NT2/D1 (cell line): ENCODE data around the gene TGM1.

ENCODE experiments used
- SUZ12 ChIP-seq: IDR thresholded peaks from 2 replicates; pipeline ENCODE4 v1.6.1; 2011; ENCODE audit not compliant: insufficient read length, insufficient read depth; ENCODE audit errors: extremely low read depth
- YY1 ChIP-seq: IDR thresholded peaks from 2 replicates; pipeline ENCODE4 v1.6.1; 2011; ENCODE audit not compliant: insufficient read length, insufficient read depth
- ZNF274 ChIP-seq: IDR thresholded peaks from 2 replicates; pipeline ENCODE4 v1.6.1; 2011; ENCODE audit warnings: mild to moderate bottlenecking, low read depth, low read length

GRCh38 chr14:24211311-24211710 lies 51.7 kb downstream of the TGM1 start:
- TF ChIP-seq YY1, result no peak
- TF ChIP-seq ZNF274, result no peak
- TF ChIP-seq SUZ12, result no peak
